GM23338 (cell line): ENCODE data around the gene C1orf74. TPM values are rescaled to one million over a fixed set of nuclear protein-coding genes. Genes with fewer than 3 reads are reported as not detected.

Experiments
- ATAC-seq: fragments of 200-7000 bp; cut with Tn5 transposase; 3 replicates; pipeline ENCODE4 v1.9.1; 2020
- DNase-seq: peaks from one replicate; pipeline ENCODE4 v3.0.0-alpha.2; 2015; ENCODE audit warnings: low spot score
- H2AFZ ChIP-seq: fragments of 200-600 bp; sonication (generic); 2 replicates; pipeline ENCODE4 v1.8.0; 2016; ENCODE audit warnings: antibody characterized with exemption, mild to moderate bottlenecking, moderate library complexity
- H3F3A ChIP-seq: fragments of 200-600 bp; sonication (generic); replicated peaks from 2 replicates; pipeline ENCODE4 v1.8.0; 2017; ENCODE audit warnings: antibody characterized with exemption, mixed run types, low read depth
- H3K27ac ChIP-seq: fragments of 200-600 bp; sonication (generic); 2 replicates; pipeline ENCODE4 v1.6.1; 2016; ENCODE audit warnings: low read depth
- H3K27me3 ChIP-seq: fragments of 200-600 bp; sonication (generic); 2 replicates; pipeline ENCODE4 v1.8.0; 2016; ENCODE audit warnings: mild to moderate bottlenecking, mixed run types, moderate library complexity; ENCODE audit not compliant: insufficient read depth
- H3K36me3 ChIP-seq: fragments of 200-600 bp; sonication (generic); 2 replicates; pipeline ENCODE4 v1.8.0; 2016; ENCODE audit warnings: mild to moderate bottlenecking; ENCODE audit not compliant: insufficient read depth
- H3K4me1 ChIP-seq: fragments of 200-600 bp; sonication (generic); 2 replicates; pipeline ENCODE4 v1.8.0; 2016; ENCODE audit warnings: mild to moderate bottlenecking, moderate library complexity; ENCODE audit not compliant: insufficient read depth
- H3K4me2 ChIP-seq: fragments of 200-600 bp; sonication (generic); 2 replicates; pipeline ENCODE4 v1.7.1; 2017; ENCODE audit warnings: mixed run types
- H3K4me3 ChIP-seq: fragments of 200-600 bp; sonication (generic); 2 replicates; pipeline ENCODE4 v1.6.1; 2016; ENCODE audit warnings: mixed run types
- H3K79me2 ChIP-seq: fragments of 200-600 bp; sonication (generic); replicated peaks from 2 replicates; pipeline ENCODE4 v1.8.0; 2017; ENCODE audit warnings: mild to moderate bottlenecking; ENCODE audit not compliant: insufficient read depth
- H3K9me2 ChIP-seq: fragments of 200-600 bp; sonication (generic); 2 replicates; pipeline ENCODE4 v1.8.0; 2017; ENCODE audit not compliant: insufficient read depth
- H4K20me1 ChIP-seq: fragments of 200-600 bp; sonication (generic); replicated peaks from 2 replicates; pipeline ENCODE4 v1.8.0; 2017; ENCODE audit warnings: mild to moderate bottlenecking; ENCODE audit not compliant: insufficient read depth
- H3K27ac Mint-ChIP-seq: 2 replicates; pipeline ENCODE4 v1.8.0; 2020; ENCODE audit warnings: inconsistent platforms, mild to moderate bottlenecking, moderate library complexity, mixed read lengths
- H3K27me3 Mint-ChIP-seq: 3 replicates; pipeline ENCODE4 v1.8.0; 2022; ENCODE audit warnings: low read depth, mild to moderate bottlenecking, moderate library complexity, mixed read lengths, inconsistent platforms; ENCODE audit not compliant: insufficient read depth, poor library complexity
- H3K36me3 Mint-ChIP-seq: 3 replicates; pipeline ENCODE4 v1.8.0; 2021; ENCODE audit warnings: low read depth, mild to moderate bottlenecking, inconsistent platforms, moderate library complexity, mixed read lengths
- H3K4me1 Mint-ChIP-seq: 3 replicates; pipeline ENCODE4 v1.8.0; 2020; ENCODE audit warnings: mild to moderate bottlenecking, inconsistent platforms, mixed read lengths
- H3K4me3 Mint-ChIP-seq: 3 replicates; pipeline ENCODE4 v1.8.0; 2021; ENCODE audit warnings: moderate library complexity, mild to moderate bottlenecking, inconsistent platforms, mixed read lengths
- H3K9me3 Mint-ChIP-seq: 3 replicates; pipeline ENCODE4 v1.8.0; 2020; ENCODE audit warnings: moderate library complexity, mild to moderate bottlenecking, inconsistent platforms, mixed read lengths
- CREB1 ChIP-seq: fragments of 250-450 bp; sonication (Bioruptor Pico); IDR thresholded peaks from 2 replicates; pipeline ENCODE4 v1.5.0; 2020; ENCODE audit warnings: low read depth, mild to moderate bottlenecking, moderate library complexity
- CTCF ChIP-seq, 2 experiments: fragments of 200-600 bp in 1 of 2; sonication (generic) in 1 of 2; conservative IDR thresholded peaks; 2 replicates each; pipeline versions ENCODE4 v1.5.1 to v1.6.1; 2016 to 2017; ENCODE audit warnings: antibody characterized with exemption in 2 of 2, low read depth in 2 of 2, mild to moderate bottlenecking in 2 of 2, moderate library complexity in 1 of 2
- EZH2 ChIP-seq: fragments of 200-600 bp; sonication (generic); IDR thresholded peaks from one replicate; pipeline ENCODE4 v1.8.0; 2017; ENCODE audit warnings: antibody characterized with exemption, mild to moderate bottlenecking, low read depth; ENCODE audit not compliant: unreplicated experiment
- EZH2phosphoT487 ChIP-seq: fragments of 200-600 bp; sonication (generic); IDR thresholded peaks from one replicate; pipeline ENCODE4 v1.8.1; 2018; ENCODE audit warnings: antibody characterized with exemption; ENCODE audit not compliant: unreplicated experiment
- JUNB ChIP-seq: IDR thresholded peaks from one replicate; pipeline ENCODE4 v1.6.1; 2016; ENCODE audit warnings: antibody characterized with exemption; ENCODE audit not compliant: unreplicated experiment
- NANOG ChIP-seq: IDR thresholded peaks from 2 replicates; pipeline ENCODE4 v1.6.1; 2016; ENCODE audit warnings: antibody characterized with exemption, borderline replicate concordance
- POLR2AphosphoS5 ChIP-seq: IDR thresholded peaks from 2 replicates; pipeline ENCODE4 v1.6.1; 2016; ENCODE audit warnings: antibody characterized with exemption, low read depth
- REST ChIP-seq: IDR thresholded peaks from one replicate; pipeline ENCODE4 v1.6.1; 2018; ENCODE audit warnings: antibody characterized with exemption; ENCODE audit not compliant: unreplicated experiment
- STAT1 ChIP-seq: IDR thresholded peaks from one replicate; pipeline ENCODE4 v1.6.1; 2016; ENCODE audit warnings: antibody characterized with exemption; ENCODE audit not compliant: unreplicated experiment
- ZNF114 ChIP-seq: fragments of 250-450 bp; sonication (Bioruptor Pico); IDR thresholded peaks from 2 replicates; pipeline ENCODE4 v1.5.0; 2020; ENCODE audit warnings: mild to moderate bottlenecking, moderate library complexity
- ZNF331 ChIP-seq: fragments of 250-450 bp; sonication (Bioruptor Pico); IDR thresholded peaks from 2 replicates; pipeline ENCODE4 v1.5.0; 2020; ENCODE audit warnings: low read depth, mild to moderate bottlenecking, moderate library complexity
- ZNF462 ChIP-seq: fragments of 250-450 bp; sonication (Bioruptor Pico); IDR thresholded peaks from 2 replicates; pipeline ENCODE4 v1.5.0; 2020; ENCODE audit warnings: mild to moderate bottlenecking, moderate library complexity
- polyA plus RNA-seq: library from polyadenylated mRNA; unstranded; fragments of >200 nt; fragmentation: Nextera tagmentation; extraction: Ambion mirVana; gene quantifications from 2 replicates; pipeline ENCODE4 v1.2.1, GENCODE V29; 2016
- total RNA-seq: library from RNA; depleted of rRNA; stranded (reverse); fragments of >200 nt; shearing (Covaris generic); gene quantifications from 2 replicates; pipeline ENCODE4 v1.2.3, GENCODE V29; 2014

C1orf74 gene
- total and polyA plus RNA-seq, 2 experiments from 2014 or later: 2.8 to 3.9 TPM

DNA sequence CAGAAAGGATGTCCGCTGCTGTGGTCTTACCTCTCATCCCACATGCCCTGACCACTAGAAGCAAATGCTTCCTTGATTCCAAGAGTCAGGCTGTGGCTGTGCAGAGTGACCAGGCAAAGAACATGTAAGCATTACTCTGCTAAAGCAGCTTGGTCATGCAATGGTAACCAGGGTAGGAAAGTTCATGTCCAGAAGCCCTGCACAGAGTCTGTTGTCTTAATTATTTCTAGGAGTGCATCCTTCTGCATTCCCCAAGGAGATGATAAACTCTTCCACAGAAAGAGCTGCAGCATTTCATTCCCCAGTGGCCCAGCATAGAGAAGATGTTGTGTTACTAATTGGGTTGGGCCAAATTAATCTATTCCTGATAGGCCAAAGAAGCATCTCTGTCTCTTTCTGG lies 33.3 kb upstream of the C1orf74 start:
- DNase-seq: no peak
- Histone ChIP-seq H2AFZ (no peak overlapping the region), H4K20me1 (no peaks in the 10 kb centered on the region), H3K4me2 (no peak overlapping the region), H3K9me2 (no peaks in the 10 kb centered on the region), H3K36me3 (no peaks in the 10 kb centered on the region), H3K79me2 (no peaks in the 10 kb centered on the region), H3F3A (no peaks in the 10 kb centered on the region), H3K27me3 (no peaks in the 10 kb centered on the region), H3K4me3 (no peak overlapping the region), H3K4me1 (no peaks in the 10 kb centered on the region), H3K27ac (no peak overlapping the region)
- no peak for TF ChIP-seq ZNF331 (CRISPR knock-in tag)
- no peak for TF ChIP-seq CTCF (conservative IDR thresholded peaks at IDR 0.05; ENCODE audit: low read depth in 2 of 2)
- no peak for TF ChIP-seq NANOG
- no peak for TF ChIP-seq JUNB
- H3K27me3 Mint-ChIP-seq: peaks cover 10% of the 10 kb centered on the region
- peaks cover 7% of the 10 kb centered on the region for H3K4me1 Mint-ChIP-seq
- no peak overlapping the region for H3K4me3 Mint-ChIP-seq
- ATAC-seq: no peak
- H3K9me3 Mint-ChIP-seq: no peaks in the 10 kb centered on the region; the same call in 2 of the 3 replicates
- no peaks in the 10 kb centered on the region for H3K36me3 Mint-ChIP-seq
- no peak overlapping the region for H3K27ac Mint-ChIP-seq

DNA sequence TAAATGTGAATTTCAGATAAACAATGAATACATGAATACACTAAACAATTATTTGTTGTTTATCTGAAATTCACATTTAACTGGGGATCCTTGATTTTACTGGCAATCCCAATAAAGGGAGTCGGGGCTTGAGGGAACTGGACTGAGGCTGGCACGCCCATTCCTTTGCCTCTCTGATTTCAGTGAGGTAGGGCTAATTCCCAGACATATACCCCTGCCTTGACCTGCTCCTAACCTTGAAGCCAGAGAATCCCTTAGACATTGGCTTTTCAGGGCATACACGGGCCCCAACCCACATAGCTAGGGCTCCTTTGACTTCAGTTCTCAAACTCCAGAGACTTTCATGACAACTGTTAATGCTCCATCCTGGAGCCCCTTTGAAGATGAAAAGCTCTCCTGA lies 32.6 kb upstream of the C1orf74 start:
- no peak for ATAC-seq
- no peak overlapping the region for H3K27ac ChIP-seq
- H3K79me2 ChIP-seq: no peaks in the 10 kb centered on the region
- no peak overlapping the region for H3K27ac Mint-ChIP-seq
- H3K27me3 Mint-ChIP-seq: peaks cover 10% of the 10 kb centered on the region
- DNase-seq: no peak
- H3K4me1 Mint-ChIP-seq: peaks cover 7% of the 10 kb centered on the region; the same call in 2 of the 3 replicates
- H3K4me3 ChIP-seq: no peak overlapping the region
- H3K9me2 ChIP-seq: no peaks in the 10 kb centered on the region
- no peaks in the 10 kb centered on the region for H3K27me3 ChIP-seq
- H3K4me1 ChIP-seq: no peaks in the 10 kb centered on the region
- no peaks in the 10 kb centered on the region for H3F3A ChIP-seq
- no peak overlapping the region for H3K4me2 ChIP-seq
- no peak overlapping the region for H2AFZ ChIP-seq
- no peak overlapping the region for H3K4me3 Mint-ChIP-seq
- no peaks in the 10 kb centered on the region for H3K9me3 Mint-ChIP-seq
- H4K20me1 ChIP-seq: no peaks in the 10 kb centered on the region
- no peaks in the 10 kb centered on the region for H3K36me3 ChIP-seq
- no peaks in the 10 kb centered on the region for H3K36me3 Mint-ChIP-seq
- TF ChIP-seq ZNF114 (CRISPR knock-in tag) (no peak), CREB1 (CRISPR knock-in tag) (no peak), POLR2AphosphoS5 (no peak), ZNF462 (CRISPR knock-in tag) (no peak), EZH2phosphoT487 (no peak), NANOG (no peak), JUNB (no peak), REST (no peak), STAT1 (no peak), EZH2 (no peak)
